IPS-18a (cell line): Measurements from ENCODE around the gene PLCB1.

Source experiments
- H3K27ac ChIP-seq: one replicate; pipeline ENCODE4 v1.5.1; 2013; ENCODE audit warnings: low read length
- H3K27me3 ChIP-seq: one replicate; pipeline ENCODE4 v1.6.1; 2013; ENCODE audit warnings: mild to moderate bottlenecking, low read length; ENCODE audit not compliant: control insufficient read depth, insufficient read depth
- H3K36me3 ChIP-seq: one replicate; pipeline ENCODE4 v1.6.1; 2013; ENCODE audit warnings: low read depth, low read length; ENCODE audit not compliant: control insufficient read depth
- H3K4me1 ChIP-seq: one replicate; pipeline ENCODE4 v1.6.1; 2013; ENCODE audit warnings: low read depth, low read length; ENCODE audit not compliant: control insufficient read depth
- H3K4me3 ChIP-seq: one replicate; pipeline ENCODE4 v1.5.1; 2013; ENCODE audit warnings: low read length
- H3K9ac ChIP-seq: one replicate; pipeline ENCODE4 v1.6.1; 2013; ENCODE audit warnings: mild to moderate bottlenecking, low read length, moderate library complexity
- H3K9me3 ChIP-seq: one replicate; pipeline ENCODE4 v1.6.1; 2013; ENCODE audit warnings: low read depth, low read length; ENCODE audit not compliant: control insufficient read depth

PLCB1 gene

DNA sequence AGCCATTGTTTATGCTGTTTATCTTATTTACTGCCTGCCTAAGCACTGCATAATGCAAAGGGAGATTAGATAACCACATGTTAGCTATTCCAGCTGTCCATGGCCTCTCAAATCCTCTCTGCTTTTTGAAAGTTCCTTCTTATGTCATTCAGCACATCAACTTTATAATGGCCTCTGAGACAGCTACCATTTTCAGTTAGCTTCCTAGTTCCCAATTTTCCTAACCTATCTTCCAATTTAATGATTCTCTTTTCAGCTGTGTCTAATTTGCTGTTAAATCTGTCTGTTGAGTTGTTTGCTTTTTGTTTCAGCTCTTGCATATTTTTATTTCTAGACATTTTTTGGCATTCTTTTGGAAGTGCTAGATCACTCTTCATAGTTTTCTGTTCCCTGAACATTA is 763.4 kb downstream of the PLCB1 start:
- H3K27me3 ChIP-seq = no peaks in the 10 kb centered on the region
- H3K27ac ChIP-seq = no peak overlapping the region
- no peak overlapping the region for H3K4me3 ChIP-seq
- no peaks in the 10 kb centered on the region for H3K9me3 ChIP-seq
- no peaks in the 10 kb centered on the region for H3K36me3 ChIP-seq
- H3K9ac ChIP-seq = no peak overlapping the region
- H3K4me1 ChIP-seq = no peaks in the 10 kb centered on the region

DNA sequence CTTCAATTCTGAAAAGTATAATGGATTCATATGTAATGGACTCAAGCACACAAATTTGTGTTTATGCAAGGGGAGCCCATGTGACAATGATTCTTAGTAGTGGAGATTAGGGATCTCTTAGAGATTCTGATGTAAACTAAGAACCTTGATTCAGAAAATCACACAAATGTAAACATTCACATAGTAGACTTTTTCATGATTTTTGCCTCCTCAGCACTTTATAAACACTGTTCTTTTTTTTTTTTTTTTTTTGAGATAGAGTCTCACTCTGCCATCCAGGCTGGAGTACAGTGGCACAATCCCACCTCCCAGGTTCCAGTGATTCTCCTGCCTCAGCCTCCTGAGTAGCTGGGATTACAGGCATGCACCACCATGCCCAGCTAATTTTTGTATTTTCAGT is 766.8 kb downstream of the PLCB1 start:
- Histone ChIP-seq H3K27me3 (no peaks in the 10 kb centered on the region), H3K9ac (no peak overlapping the region), H3K27ac (no peak overlapping the region), H3K36me3 (no peaks in the 10 kb centered on the region), H3K4me3 (no peak overlapping the region), H3K4me1 (peaks cover 13% of the 10 kb centered on the region), H3K9me3 (no peaks in the 10 kb centered on the region)

GRCh38 chr20:8901237-8902025 is 769.4 kb downstream of the PLCB1 start:
- Histone ChIP-seq H3K36me3 (no peaks in the 10 kb centered on the region), H3K4me3 (no peak overlapping the region), H3K27me3 (no peaks in the 10 kb centered on the region), H3K9ac (no peak overlapping the region), H3K4me1 (peaks cover 13% of the 10 kb centered on the region), H3K9me3 (no peaks in the 10 kb centered on the region), H3K27ac (no peak overlapping the region)

DNA sequence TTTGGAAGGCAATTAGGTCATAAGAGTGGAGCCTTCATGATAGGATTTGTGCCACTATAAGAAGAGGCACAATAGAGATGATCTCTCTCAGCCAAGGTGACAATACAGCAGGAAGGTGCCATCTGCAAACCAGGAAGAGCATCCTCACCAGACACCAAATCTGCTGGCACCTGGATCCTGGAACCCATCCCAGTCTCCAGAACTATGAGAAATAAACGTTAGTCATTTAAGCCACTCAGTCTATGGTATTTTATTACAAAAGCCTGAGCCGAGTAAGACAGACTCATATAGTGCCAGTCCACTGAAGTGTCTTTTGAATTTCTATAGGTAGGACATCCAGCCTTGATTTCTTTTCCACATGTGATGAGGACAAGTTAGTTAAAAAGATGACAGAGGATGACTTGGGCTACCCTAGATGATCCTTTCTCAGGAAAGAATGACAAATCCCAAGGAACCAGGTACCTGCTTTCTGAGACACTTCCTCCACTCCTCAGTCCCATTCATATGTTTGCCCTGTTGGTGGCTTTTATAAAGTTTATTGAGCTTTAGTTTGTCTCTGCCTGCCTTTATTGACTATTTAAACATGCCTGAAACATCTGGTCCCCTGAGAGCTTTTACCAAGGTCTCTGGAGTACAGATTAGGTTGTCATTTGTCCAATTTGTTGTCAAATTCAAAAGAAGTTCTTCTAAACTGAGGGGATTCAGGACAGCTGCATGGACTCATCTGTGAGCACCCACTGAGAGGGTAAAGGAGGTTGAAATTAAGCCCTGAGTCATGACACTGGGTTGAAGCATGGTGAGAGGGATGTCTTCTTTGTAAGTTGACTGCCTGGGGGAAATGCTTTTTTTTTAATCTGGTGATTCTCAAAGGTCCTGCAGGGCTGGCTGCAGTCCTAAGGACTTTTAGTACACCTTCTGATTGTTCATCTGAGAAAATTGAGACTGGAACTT is 771.9 kb downstream of the PLCB1 start:
- H3K4me1 ChIP-seq = peaks cover 13% of the 10 kb centered on the region

DNA sequence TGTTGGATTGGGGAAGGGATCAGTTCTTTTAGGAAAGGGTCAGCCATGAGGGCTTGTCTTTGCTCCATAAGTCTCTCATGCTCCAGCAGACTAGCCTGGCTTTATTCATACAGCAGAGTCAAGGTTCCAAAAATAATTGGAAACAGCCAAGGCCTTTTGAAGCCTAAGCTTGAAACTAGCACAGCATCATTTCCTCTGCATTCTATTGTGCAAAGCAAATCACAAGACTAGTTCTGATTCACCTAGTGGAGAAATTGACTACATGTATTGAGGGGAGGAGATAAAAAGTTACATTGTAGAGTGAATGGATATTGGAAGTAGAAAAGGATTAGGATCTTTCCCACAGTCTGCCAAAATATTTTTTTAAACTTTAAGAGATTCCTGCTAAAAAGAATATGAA is 777.5 kb downstream of the PLCB1 start:
- Histone ChIP-seq H3K9ac (no peak overlapping the region), H3K36me3 (no peaks in the 10 kb centered on the region), H3K4me1 (peaks cover 10% of the 10 kb centered on the region), H3K4me3 (no peak overlapping the region), H3K27me3 (no peaks in the 10 kb centered on the region), H3K9me3 (no peaks in the 10 kb centered on the region), H3K27ac (no peak overlapping the region)

More for the DNA sequence above, 771.9 kb downstream of the PLCB1 start:
- Histone ChIP-seq H3K27me3 (no peaks in the 10 kb centered on the region), H3K27ac (no peak overlapping the region), H3K36me3 (no peaks in the 10 kb centered on the region), H3K9ac (no peak overlapping the region), H3K9me3 (no peaks in the 10 kb centered on the region), H3K4me3 (no peak overlapping the region)

DNA sequence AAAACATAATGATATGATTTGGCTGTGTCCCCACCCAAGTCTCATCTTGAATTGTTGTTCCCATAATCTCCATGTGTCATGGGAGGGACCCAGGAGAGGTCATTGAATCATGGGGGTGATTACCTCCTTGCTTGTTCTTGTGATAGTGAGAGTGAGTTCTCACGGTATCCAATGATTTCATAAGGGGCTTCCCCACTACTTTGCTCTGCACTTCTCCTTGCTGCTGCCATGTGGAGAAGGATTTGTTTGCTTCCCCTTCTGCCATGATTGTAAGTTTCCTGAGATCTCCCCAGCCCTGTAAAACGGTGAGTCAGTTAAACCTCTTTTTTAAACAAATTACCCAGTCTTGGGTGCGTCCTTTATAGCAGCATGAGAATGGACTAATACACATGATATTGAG is 780.0 kb downstream of the PLCB1 start:
- Histone ChIP-seq H3K9ac (no peak overlapping the region), H3K4me1 (peaks cover 10% of the 10 kb centered on the region), H3K4me3 (no peak overlapping the region), H3K36me3 (no peaks in the 10 kb centered on the region), H3K27ac (no peak overlapping the region), H3K27me3 (no peaks in the 10 kb centered on the region), H3K9me3 (no peaks in the 10 kb centered on the region)

DNA sequence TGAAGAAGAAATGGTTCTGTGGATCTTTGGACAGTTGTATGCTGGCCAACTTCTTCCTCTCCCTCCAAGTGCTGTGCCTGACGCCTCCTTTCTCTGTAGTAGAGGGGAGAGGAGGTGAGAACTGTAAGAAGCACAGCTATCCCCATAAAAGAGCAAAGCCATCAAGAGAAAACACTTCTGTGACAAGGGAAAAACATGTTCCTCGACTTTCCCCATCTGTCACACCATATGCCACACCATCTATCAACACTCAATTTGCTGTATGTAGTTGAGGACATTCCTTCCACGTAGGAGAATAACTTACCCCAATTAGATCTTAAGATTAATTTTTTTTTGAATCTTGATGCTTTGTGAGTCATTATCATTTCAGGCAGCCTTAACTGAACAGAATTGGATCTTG is 780.7 kb downstream of the PLCB1 start:
- H3K36me3 ChIP-seq = no peaks in the 10 kb centered on the region
- H3K4me1 ChIP-seq = peaks cover 13% of the 10 kb centered on the region
- H3K27ac ChIP-seq = no peak overlapping the region
- H3K4me3 ChIP-seq = no peak overlapping the region
- no peaks in the 10 kb centered on the region for H3K9me3 ChIP-seq
- no peak overlapping the region for H3K9ac ChIP-seq
- no peaks in the 10 kb centered on the region for H3K27me3 ChIP-seq

GRCh38 chr20:8913456-8913855 is 781.4 kb downstream of the PLCB1 start:
- H3K9ac ChIP-seq = no peak overlapping the region

DNA sequence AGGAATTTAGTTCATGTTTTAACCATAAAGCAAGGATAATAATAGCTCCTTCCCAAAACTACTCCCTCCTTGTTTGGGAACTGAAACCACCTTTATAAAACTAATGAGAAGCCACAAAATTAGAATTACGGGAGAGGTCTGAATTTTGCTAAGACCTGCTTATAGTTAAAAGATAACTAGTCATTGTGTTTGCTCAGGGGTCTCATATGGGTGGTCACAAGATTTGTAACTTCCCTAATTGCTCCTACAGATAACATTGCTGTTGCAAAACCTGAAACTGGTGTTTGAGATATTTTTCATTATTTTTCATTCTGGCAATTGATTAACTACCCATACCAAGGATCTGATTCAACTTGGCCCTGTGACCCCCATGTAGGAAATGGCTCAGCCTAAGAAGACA is 782.4 kb downstream of the PLCB1 start:
- Histone ChIP-seq H3K4me3 (no peak overlapping the region), H3K36me3 (no peaks in the 10 kb centered on the region), H3K9ac (no peak overlapping the region), H3K9me3 (no peaks in the 10 kb centered on the region), H3K27ac (no peak overlapping the region), H3K4me1 (peaks cover 26% of the 10 kb centered on the region), H3K27me3 (no peaks in the 10 kb centered on the region)

More at GRCh38 chr20:8913456-8913855, 781.4 kb downstream of the PLCB1 start:
- no peak overlapping the region for H3K4me3 ChIP-seq
- no peaks in the 10 kb centered on the region for H3K36me3 ChIP-seq
- H3K27ac ChIP-seq = no peak overlapping the region
- H3K4me1 ChIP-seq = peaks cover 20% of the 10 kb centered on the region
- no peaks in the 10 kb centered on the region for H3K9me3 ChIP-seq
- no peaks in the 10 kb centered on the region for H3K27me3 ChIP-seq

GRCh38 chr20:8917084-8917483 is 785.0 kb downstream of the PLCB1 start:
- H3K36me3 ChIP-seq = no peaks in the 10 kb centered on the region
- H3K9me3 ChIP-seq = no peaks in the 10 kb centered on the region
- no peak overlapping the region for H3K4me3 ChIP-seq
- H3K27ac ChIP-seq = no peak overlapping the region
- H3K27me3 ChIP-seq = no peaks in the 10 kb centered on the region
- H3K9ac ChIP-seq = no peak overlapping the region
- peaks cover 26% of the 10 kb centered on the region for H3K4me1 ChIP-seq

- Histone ChIP-seq H3K9ac (no peak overlapping the region), H3K36me3 (no peaks in the 10 kb centered on the region), H3K4me1 (peaks cover 22% of the 10 kb centered on the region), H3K4me3 (no peak overlapping the region), H3K27ac (no peak overlapping the region), H3K9me3 (no peaks in the 10 kb centered on the region), H3K27me3 (no peaks in the 10 kb centered on the region)
Observed at GRCh38 chr20:8918145-8918544, 786.1 kb downstream of the PLCB1 start.
